SKM-1 (cell line): ENCODE measurements around the gene TRIM52.
"Not testable (repeated sequence)": the region's sequence is repeated elsewhere in the genome, so short reads cannot be mapped to it uniquely, and the experiment has no call there.

Experiments
- DNase-seq: peaks from one replicate; lab custom pipeline; 2025; ENCODE audit not compliant: unreplicated experiment; lab: John Stamatoyannopoulos, UW

Gene TRIM52

DNA sequence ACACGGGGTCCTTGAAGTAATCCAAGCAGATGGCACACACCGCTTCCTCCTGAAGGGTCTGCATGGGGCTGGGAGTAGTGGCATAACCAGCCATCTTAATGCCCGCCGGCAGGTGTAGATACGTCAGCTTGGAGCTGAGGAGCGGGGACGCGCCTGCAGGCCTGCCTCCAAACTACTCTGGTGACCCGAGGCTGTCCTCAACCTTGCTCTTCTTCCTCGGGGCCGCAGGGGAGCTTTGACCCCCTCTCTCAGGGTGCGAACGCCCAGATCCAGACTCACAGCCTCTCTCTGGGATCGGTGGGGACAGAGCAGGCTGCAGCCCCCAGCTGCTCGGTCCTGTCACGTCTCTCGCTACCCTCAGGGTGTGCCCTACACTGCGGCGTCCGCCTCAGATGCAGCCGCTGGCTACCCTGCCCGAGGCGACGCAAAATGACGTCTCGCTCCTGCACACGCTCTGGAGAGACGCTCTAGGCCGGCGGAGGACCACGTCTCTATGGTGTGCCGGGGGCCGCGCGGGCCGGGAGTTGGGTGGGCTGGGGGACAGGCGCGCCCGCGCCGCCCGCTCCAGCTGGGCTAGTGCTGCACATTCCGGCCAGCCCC lies at the start of gene TRIM52:
Gene TRIM52 (minus strand): TSS at position 424 of the 600 bp plus-strand sequence. CDS start 330 bp downstream, at position 94.
- DNase-seq, result no peak

DNA sequence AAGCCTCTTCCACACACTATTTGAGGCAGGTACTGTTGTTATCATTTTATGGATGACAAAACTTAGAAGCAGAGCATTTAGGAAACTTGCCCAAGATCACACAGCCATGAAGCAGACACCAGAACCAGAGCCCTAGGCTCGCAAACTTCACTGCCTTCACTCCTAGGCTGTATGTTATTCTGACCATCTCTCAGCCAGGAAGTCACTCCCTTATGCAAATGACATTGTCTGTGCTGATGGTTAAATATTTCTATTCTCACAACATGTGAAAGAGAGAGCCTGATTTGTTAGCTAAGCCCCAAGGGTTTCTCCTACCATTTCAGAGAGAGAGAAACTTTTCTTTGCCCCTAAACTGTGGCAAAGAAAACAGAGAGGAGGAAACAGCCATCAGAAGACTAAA lies 26.4 kb upstream of the TRIM52 start:
- not testable (repeated sequence) for DNase-seq

DNA sequence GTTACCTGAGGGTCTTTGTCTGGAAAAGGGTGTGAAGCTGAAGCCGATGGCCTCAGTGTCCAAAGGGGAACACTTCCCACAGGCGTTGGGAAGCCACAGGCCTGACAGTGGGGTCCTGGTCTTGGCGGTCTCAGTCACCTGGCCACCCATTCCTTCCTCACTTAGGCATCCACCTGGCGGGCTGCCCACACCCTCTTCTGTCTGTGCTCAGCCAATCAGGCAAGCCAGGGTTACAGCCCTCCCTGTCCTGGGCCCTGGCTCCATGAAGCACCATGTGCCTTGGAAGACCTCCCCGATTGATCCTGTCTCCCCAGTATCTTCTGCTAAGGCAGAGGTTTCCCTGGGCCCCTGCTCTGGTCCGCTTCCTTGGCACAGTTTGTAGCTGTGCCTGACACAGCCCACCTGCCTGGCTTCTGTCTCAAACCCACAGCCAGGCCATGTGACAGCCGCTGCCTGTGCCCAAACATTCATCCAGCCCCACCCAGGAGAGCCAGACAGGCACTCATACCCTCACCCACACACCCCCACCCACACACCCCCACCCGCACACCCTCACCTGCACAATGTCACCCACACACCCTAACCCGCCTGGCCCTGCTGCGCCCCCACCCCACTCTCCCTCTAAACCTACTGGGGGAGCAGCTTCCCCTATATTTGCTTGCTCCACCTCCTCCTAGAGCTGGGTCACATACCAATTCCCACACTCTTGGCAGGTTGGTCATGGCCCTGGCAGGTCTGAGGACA lies 25.2 kb upstream of the TRIM52 start:
- DNase-seq, result not testable (repeated sequence)

DNA sequence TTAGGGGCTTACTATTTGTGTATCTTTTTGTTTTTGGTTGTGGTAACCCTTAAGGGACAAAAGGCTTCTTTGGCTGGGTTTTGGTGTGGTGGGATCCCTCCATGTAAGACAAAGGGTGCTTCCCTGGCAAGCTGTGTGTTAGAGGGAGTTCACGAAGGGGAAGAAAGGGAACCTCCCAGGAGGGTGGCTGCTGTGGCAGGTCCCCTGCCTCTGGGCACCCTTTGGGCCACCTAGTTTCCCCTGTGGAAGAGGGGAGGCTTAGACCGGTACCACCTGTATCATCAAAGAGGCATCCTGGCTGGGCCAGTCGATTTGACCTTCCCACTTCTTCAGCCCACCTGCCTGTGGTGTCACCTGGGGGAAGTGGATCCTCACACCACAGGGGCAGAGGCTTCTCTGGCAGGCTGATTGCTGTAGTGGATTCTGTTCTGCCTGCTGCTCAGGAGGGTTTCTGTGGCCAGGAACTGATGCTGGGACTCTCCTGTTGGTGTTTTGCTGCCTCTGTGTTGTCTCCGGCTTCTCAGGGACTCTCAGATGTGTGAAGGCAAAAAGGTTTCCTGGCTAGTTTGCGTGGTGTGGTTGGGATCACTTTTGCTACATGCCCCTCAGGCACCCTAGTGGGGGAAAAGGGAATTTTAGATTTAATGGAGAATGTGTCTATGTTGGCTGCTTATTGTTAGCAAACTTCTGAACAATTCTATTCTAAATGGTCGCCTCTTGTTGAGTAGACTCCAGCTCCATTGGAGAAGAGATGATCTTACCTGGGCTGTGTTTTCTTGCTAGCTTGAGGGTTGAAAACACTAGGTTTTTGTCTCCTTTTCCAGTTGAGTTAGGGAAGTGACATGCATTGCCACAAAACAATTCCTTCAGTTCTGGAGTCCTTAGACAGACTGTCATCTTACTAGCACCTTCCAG lies 23.2 kb upstream of the TRIM52 start:
- not testable (repeated sequence) for DNase-seq

DNA sequence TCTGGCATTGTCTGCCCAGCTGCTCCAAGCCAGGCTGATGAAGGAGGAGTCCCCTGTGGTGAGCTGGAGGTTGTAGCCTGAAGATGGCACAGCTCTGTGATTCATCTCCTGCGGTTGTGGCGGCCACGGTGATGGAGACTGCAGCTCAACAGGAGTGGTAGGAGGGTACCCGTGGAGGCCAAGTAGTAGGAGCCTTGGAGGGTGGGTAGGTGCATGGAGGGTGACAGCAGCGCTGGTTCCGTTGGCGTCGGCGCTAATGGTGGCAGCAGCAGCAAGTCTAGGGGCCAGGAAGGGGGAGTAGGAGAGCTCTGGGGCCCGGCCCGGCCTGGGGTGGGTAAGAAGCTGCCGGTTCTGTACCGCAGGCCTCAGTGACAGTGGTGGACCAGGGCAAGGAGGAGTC lies 22.4 kb upstream of the TRIM52 start:
- no peak for DNase-seq

DNA sequence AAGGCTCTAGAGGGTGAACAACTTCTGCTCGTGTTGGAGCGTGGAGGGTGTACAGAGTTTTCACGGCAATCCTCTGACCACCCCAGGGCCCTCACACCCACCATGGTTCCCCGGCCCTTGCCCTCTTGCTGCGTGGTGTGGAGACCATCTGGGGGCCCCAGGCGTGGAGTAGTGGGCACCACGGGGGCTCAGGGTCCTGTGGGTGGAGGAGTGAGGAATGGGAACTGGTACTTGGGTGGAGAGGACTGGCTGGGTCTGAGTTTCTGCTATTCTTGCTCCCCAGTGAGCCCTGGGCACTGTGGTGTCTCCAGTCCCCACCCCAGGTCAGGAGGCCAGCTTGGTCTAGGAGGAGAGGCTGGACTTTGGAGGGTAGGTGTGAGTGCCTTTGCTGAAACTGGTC lies 21.9 kb upstream of the TRIM52 start:
- DNase-seq, result no peak

DNA sequence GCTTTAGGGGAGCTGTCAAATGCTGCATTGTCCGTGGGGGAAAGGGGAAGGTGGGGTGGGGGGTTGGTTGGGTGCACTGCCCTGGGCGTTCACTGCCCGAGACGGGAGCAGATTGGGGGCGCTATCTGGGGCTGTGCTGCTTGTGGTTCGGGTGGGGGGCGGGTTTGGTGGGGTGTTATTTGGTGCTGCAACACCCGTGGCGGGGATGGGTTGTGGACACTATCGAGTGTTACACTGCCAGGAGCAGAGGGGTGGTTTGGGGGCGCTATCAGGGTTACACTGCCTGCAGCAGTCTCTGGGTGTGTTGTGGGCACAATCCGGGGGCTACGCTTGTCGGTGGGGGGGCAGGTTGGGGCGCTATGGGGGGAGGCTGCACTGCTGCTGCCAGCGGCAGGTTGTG lies 21.5 kb upstream of the TRIM52 start:
- DNase-seq, result not testable (repeated sequence)

DNA sequence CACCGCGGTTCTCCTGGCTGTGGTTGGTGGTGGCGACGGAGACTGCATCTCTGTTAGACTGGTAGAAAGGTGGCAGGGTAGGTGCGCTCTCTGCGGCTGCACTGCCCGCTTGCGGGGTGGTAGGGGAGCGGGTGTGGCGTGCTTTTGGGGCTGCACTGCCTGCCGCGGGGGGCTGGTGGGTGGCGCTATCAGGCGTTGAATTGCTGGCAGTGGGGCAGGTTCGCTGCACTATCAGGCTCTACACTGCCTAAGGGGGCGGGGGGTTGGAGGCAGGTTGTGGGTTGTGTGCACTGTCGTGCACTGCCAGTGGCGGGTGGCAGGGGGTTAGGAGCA lies 21.0 kb upstream of the TRIM52 start:
- DNase-seq, result no peak

DNA sequence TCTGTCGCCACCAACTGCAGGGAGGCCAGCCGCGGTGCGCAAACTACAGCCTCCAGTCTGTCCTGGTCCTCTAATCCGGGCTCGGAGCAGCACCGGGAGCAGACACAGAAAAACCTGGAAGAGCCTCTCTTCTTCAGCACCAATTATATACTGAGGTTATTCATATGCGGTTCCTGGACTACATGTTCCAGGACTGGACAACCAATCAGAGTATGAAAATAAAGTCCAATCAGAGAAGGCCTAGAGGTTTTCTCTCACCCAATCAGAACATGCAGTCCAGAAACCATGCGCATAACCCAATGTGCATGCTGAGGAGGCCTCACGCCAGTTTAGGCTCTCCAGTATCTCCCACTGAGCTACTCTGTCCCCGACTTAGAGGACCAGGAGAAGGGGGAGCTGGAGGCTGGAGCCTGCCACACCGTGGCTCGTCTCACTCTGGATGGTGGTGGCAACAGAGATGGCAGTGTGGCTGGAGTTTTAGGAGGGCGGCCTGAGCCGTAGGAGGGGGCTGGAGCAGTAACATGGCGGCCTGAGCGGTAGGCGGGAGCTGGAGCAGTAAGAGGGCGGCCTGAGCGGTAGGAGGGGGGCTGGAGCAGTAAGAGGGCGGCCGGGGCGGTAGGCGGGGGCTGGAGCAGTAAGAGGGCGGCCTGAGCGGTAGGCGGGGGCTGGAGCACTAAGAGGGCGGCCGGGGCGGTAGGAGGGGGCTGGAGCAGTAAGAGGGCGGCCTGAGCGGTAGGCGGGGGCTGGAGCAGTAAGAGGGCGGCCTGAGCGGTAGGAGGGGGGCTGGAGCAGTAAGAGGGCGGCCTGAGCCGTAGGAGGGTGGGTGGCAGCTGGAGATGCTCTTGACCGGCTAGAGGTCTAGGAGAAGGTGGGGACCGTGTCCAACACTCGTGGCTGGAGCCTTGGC lies 20.4 kb upstream of the TRIM52 start:
- no peak for DNase-seq

DNA sequence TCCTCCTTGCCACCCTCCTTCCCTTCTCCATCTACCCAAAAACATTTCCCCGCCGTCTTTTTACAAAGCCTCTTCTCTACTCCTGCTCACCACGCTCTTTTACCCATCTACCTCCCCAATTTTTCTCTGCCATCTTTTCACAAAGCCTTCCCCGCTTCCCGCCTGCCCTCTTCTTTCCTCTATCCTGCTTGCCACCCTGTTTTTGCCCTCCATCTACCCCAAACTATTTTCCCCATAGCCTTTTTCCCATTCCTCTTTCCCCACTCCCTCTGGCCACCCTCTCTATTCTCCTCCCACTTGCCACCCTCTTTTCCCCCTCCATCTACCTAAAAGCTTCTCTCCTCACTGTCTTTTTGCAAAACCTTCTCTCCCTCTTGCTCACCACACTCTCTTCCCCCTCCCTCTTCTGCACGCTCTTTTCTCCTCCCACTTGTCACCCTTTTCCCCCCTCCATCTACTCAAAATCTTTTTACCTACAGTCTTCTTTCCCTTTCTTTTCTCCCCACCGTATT lies 19.4 kb upstream of the TRIM52 start:
- DNase-seq, result no peak

DNA sequence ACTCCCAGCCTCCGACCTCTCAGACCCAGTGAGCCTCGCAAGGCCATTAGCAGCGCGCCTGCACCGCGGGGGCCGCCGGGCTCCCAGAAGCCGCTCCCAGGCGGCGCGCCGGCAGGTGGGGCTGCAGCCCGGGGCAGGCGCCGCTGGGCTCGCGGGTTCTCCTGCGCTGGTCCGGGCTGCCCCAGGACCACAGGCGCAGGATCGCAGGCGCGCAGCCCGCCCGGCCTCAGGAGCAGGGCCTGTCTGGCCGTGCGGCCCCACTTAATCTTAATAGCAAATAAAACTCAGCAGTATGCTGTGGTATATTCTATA lies 12.4 kb upstream of the TRIM52 start:
- DNase-seq, result not testable (repeated sequence)

DNA sequence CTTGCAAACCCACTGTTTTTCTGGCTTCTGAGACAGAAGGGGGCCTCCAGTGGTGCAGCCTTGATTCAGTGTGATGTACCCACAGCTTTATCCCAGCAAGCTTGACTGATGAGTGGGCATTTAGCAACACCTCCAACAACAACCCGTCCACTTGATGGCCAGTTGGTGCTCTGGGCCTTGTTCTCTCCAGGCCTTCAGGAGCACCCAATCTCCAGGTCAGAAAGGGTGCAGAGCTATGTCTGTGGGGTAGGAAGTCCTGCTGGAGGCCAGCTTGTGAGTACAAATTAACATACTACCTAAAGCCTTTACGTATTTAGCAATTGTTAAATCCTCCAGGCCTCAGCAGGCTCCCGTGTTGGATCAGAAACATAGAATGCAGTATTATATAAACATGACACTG lies 10.1 kb upstream of the TRIM52 start:
- DNase-seq, result no peak

DNA sequence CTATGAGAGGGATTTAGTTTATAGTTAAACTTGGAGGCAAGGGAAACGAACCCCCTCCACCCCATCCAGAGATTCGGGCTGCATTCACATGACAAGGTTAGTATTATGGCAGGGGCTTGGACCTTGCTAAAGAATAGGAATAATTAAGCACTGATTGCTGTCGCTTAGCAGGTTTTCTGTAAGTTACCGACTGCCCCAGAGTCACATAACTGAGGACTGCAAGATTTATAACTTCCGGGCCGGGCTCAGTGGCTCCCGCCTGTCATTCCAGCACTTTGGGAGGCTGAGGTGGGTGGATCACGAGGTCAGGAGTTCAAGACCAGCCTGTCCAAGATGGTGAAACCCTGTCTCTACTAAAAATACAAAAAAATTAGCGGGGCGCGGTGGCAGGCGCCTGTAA lies 7.0 kb upstream of the TRIM52 start:
- DNase-seq, result not testable (repeated sequence)

DNA sequence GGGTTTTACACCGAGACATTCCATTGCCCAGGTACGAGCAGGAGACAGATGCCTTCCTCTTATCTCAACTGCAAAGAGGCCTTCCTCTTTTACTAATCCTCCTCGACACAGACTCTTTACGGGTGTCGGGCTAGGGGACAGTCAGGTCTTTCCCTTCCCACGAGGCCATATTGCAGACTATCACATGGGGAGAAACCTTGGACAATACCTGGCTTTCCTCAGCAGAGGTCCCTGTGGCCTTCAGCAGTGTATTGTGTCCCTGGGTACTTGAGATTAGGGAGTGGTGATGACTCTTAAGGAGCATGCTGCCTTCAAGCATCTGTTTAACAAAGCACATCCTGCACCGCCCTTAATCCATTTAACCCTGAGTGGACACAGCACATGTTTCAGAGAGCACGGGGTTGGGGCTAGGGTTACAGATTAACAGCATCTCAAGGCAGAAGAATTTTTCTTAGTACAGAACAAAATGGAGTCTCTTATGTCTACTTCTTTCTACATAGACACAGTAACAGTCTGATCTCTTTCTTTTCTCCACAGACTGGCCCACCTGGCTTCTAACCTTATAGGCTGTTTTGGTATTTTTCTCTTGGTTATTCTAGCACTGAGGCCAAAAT lies 6.5 kb upstream of the TRIM52 start:
- not testable (repeated sequence) for DNase-seq

DNA sequence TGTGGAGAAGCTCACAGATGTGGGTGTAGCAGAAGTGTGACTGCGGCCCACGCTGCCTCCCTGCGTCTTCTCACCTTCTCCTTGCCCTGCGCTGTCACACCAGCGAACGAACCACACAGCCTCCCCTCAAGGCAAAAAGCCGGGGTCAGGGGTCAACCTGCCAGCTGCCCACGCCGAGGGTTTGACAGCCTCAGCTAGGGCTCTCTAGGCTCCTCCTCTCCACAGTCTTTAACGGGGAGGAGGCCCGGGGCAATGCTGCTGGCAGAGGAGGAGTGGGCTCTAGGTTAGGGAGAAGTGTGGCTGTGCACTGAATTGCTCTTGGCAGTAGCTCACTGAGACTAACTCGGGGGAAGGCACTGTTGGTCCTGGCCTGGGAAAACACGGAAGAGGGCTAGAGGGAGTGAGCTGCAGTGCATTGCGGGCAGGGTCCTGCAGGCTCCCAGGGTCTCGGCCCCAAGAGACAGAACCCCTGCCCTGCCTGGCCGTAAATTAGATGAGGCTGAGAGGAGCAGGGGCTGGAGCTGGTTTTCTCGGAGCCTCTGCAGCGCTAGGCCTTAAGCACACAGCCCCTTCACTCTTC lies 4.2 kb upstream of the TRIM52 start:
- no peak for DNase-seq

DNA sequence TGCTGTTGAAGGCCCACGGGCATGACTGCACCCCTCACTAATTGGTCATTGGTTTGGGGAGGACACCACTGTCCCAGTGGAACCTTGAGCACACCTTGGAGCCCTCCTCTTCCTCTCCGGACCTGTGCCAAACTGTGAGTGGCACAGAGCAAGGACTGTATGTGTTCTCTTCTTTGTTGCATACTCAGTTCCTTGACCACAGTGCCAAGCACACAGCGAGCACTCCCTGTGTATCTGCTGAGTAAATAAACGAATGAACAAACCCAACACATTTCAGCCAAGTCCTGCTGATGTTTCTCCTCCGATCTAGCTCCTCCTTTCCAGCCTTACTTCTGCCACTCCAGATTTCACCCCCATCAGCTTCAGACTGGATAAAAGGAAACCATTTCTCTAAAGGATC lies 2.7 kb upstream of the TRIM52 start:
- DNase-seq, result no peak

DNA sequence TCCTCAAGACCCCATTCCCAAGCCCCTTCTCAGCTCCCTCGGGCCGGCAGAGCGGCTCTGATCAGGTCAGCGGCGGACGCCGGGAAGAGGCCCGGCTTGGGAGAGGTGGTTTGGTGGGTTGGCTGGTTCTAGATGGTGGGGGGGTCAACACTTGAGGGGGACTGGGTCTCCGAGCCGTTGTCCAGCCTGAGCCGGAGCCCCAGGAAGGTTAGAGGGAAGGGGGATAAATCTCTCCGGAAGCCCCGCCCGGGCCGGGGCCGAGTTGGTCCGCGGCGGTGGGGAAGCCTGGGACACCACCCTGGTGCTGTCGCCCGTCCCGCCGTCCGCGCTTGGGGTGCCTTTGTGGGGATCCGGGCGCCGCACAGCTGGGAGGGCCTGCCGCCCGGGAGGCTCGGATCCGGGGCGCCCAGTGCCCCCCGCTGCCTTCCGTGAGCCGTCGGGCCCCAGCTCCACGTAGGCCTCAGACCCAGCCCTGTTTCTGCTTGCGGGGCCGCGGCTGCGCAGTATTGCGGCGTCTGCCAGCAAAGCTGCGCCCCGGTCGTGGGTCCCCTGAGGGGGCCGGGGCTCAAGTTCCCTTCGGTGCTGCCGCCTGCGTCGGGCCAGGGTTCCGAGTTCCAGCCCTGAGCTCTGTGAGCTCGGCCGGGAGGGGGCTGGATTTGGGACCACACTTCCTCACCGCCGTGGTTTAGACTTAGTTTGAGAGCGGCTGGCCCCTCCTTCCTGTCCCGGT lies 542 bp upstream of the TRIM52 start:
- no peak for DNase-seq

DNA sequence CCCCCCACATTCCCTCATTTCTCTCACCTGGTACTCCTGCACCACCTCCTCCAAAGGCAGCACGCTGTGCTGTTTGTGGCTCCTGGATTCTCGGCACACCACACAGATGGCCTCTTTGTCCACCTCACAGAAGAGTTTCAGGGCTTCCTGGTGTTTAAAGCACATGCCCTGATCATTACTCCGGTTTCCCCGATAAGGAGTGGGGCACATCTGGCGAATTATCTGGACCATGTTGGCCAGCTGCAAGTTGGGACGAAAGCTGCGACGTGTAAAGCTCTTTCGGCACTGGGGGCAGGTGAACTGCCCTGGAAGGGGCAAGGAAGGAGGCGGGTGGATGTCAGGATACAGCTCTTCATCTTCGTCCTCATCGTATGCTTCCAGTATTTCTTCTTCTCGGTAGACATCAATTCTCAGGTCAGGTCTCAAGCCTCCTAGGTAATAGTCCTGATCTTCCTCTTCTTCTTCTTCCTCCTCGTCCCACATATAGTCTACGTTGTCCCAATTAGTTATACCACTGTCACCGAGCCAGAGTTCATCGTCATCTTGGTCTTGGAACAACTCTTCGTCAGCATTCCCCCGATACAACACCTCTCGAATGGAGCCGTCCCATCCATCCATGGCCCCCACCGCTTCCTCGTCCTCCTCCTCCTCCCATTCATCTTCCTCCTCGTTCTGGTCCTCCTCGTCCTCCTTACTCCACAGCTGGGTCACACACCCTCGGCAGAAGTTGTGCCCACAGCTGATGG lies 796 bp downstream of the TRIM52 start:
- DNase-seq, result no peak

DNA sequence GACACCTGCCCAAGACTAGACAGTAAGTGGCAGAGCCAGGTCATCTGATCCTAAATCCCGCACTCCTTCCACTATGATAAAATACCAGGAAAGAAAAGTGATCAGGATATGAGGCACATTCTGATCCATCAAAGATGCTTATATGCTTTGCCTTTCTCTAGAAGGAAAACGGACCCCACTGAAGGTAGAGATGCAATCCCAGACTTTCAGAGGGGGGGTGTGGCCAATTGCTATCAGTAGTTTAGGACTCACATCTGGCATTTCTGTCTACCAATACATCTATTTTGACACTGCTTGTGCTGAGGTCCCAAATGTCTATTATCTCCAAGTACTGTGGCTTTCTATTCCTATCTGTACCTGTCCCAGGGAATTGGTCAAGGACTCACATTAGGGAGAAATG lies 1.7 kb downstream of the TRIM52 start:
- no peak for DNase-seq
